GM15510 (cell line): ENCODE results near the gene ADAMTS4.

Experiments
- POLR2A ChIP-seq: IDR thresholded peaks from 3 replicates; pipeline ENCODE4 v1.6.1; 2011; ENCODE audit warnings: borderline replicate concordance; ENCODE audit not compliant: insufficient read length; ENCODE audit errors: extremely low read depth

ADAMTS4 gene

DNA sequence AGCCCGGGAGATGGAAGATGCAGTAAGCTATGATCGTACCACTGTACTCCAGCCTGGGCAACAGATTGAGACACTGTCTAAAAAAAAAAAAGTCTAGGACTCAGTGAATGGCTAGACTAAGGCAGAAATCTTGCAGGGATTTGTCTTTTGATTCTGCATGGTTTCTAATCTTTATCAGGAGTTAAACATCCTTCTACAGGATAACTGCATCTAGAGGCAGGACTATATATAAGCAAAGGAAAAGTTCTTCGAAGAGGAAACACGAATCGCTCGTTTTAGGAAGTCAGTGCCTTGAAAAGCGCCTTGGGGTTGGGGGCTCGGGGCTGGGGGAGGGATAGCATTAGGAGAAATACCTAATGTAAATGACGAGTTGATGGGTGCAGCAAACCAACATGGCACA, 45.7 kb downstream of the ADAMTS4 start:
- no peak for TF ChIP-seq POLR2A

- no peak for TF ChIP-seq POLR2A
Observed at GRCh38 chr1:161145832-161146231, 53.0 kb downstream of the ADAMTS4 start.

DNA sequence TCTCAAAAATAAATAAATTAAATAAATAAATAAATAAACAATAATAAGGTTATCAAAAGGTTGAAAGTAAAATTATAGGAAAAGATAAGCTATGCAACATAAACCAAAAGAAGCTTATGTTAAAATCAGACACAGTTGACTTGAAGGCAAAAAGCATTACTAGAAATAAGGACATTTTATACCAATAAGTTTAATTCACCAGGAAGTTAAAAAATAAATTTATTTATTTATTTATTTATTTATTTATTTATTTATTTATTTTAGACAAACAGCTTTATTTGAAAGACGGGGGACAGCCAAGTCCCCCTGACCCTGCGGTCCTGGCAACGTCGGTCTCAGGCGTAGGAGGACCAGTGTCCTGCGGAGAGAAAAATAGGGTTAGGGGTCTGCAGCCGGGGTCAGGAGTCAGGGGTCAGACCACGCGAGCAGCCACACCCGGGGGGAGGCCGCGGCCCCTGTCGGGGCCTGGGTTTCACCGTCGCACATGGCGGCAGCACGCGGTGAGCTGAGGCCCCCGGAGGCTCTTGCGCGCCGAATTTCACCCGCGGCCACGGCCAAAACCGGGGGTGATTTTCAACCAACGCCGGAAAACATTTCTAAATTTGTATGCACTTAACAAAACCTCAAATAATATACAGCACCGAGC, 58.0 kb downstream of the ADAMTS4 start:
- no peak for TF ChIP-seq POLR2A

DNA sequence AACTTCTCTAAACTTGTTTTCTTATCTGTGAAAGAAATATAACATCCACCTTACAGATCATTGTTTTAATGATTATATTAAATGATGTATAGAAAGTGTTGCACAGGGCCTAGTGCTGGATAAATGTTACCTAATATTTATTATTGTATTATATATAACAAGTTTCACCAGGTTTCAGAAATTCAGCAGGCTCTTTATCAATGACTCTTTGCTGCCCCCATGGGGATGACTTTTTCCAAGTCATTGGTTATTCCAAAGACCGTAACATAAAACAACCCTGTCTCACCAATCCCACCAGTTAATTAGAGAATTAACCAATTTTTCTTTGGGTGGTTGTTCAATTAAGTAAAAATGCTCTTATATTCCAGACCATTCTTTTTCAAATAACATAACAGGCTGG, 59.1 kb downstream of the ADAMTS4 start:
- no peak for TF ChIP-seq POLR2A

DNA sequence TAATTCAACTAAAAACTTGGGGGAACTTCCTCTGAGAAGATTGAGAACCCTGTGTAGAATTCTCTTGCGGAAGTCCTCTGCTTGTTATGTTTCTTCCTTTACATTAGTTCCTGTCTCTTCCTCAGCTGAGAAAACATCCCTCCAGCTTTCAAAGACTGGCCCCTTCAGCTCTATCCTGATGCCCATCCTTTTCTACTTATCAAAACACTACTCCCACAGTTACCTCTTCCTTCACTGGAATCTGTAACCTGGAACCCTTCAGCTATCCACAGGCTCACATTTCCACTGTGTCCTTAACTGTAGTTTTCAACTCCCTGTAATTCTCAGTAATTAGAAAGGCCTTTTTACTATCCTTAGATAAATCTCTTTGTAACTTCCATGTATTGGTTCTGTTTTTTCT, 60.4 kb downstream of the ADAMTS4 start:
- TF ChIP-seq POLR2A: no peak

GRCh38 chr1:161137881-161138280, 61.0 kb downstream of the ADAMTS4 start:
- no peak for TF ChIP-seq POLR2A
